ENCODE measurements around the gene PLCXD1.

DNA sequence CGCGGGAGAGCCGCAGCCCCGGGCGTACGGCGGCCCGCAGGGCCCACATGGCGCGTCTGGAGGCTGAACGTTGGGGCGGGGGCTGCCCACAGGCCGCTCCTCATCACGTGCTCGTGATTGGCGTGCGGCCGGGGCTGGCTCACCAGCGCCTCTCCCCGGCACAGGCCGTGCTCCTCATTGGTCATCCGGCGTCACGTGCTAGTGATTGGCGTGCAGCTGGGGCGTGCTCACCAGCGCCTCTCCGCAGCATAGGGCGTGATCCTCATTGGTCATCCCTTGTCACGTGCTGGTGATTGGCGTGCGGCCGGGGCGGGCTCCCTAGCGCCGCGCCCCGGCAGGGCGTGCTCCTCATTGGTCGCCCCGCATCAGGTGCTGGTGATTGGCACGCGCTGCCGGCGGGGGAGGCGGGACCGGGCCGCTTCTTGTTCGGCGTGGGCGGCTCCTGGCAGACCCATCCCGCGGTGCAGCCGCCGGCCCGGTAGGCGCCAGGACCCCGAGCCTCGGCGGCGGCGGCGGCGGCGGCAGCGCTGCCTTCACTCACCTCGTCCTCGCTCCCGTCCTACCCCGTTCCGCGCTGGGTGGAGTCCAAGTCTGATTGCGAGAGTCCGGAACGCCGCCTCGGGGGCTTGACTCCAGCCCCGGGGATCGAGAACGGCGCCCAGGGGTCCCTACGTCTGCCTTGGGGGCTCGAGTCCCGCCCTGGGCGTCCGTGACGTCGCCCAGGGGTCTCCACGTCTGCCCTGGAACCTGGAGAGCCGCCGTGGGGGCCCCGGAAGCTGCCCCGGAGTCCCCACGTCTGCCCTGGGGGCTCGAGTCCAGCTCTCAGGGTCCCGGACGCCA, 37.8 kb downstream of the PLCXD1 start, which contains the start of gene GTPBP6:
- TF ChIP-seq, protein P1, sequence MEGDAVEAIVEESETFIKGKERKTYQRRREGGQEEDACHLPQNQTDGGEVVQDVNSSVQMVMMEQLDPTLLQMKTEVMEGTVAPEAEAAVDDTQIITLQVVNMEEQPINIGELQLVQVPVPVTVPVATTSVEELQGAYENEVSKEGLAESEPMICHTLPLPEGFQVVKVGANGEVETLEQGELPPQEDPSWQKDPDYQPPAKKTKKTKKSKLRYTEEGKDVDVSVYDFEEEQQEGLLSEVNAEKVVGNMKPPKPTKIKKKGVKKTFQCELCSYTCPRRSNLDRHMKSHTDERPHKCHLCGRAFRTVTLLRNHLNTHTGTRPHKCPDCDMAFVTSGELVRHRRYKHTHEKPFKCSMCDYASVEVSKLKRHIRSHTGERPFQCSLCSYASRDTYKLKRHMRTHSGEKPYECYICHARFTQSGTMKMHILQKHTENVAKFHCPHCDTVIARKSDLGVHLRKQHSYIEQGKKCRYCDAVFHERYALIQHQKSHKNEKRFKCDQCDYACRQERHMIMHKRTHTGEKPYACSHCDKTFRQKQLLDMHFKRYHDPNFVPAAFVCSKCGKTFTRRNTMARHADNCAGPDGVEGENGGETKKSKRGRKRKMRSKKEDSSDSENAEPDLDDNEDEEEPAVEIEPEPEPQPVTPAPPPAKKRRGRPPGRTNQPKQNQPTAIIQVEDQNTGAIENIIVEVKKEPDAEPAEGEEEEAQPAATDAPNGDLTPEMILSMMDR (IDR thresholded peaks at IDR 0.05): no peak
- TF ChIP-seq EZH2 (IDR thresholded peaks at IDR 0.05) (no peak), EZH2phosphoT487 (IDR thresholded peaks at IDR 0.05) (no peak)

Data from neural progenitor cell (in vitro differentiated cells).